RPMI8226 (cell line): ENCODE results near the gene CD226.
"Not testable (repeated sequence)": the region's sequence is repeated elsewhere in the genome, so short reads cannot be mapped to it uniquely, and the experiment has no call there.

Experiments used
- DNase-seq: peaks from one replicate; pipeline ENCODE4 v3.0.0-alpha.2; 2015

Gene CD226

DNA sequence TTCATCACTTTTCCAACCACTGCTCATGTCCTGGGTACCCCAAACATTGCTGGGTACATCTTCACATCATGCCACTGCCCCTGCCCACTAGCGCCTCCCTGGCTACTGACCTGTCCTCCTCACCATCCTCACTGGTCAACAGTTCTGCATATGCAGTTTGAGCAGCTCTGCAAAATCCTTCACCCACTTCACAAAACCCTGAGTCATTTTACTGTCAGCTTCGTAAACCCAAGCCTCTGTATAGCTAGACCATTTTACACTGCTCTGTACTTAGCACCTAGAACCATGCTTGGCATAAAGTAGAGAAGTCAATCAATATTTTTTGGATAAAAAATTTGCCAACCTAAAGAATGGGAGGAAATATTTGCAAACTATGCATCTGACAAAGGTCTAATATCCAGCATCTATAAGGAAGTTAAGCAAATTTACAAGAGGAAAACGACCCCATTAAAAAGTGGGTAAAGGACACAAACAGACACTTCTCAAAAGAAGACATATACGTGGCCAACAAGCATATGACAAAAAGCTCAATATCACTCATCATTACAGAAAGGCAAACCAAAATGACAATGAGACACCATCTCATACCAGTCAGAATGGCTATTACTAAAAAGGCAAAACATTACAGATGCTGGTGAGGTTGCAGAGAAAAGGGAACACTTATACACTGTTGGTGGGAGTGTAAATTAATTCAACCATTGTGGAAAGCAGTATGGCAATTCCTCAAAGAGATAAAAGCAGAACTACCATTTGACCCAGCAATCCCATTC is 48.3 kb downstream of the CD226 start:
- DNase-seq = not testable (repeated sequence)

DNA sequence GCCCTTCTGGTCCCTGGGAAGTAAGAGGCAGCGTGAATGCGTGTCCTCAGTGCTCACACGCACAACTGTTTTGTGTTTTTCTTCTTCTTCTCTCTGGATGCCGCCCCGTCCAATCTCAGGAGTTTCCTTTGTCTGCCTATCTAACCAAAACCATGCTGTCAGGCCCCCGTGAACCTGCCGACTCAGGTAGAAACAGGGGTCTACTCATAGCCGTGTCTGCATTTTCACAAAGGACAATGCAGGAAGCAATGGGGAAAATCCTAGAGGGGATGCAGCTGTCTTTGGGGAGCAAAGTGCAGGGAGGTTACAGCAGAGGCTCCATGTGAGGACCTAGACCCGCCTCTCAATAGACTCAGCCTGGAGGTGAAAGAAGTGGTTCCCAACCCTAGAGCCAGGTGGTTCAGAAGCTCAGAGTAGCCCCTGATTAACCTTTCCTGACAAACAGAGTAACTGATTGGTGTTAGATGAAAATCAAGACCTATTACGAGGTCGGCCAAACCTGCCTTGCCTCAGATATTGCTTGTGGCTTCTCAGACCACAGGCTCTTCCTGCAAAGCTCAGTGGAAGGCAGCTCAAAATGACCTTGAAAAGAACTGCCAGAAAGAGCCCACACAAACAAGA is 49.3 kb downstream of the CD226 start:
- no peak for DNase-seq

DNA sequence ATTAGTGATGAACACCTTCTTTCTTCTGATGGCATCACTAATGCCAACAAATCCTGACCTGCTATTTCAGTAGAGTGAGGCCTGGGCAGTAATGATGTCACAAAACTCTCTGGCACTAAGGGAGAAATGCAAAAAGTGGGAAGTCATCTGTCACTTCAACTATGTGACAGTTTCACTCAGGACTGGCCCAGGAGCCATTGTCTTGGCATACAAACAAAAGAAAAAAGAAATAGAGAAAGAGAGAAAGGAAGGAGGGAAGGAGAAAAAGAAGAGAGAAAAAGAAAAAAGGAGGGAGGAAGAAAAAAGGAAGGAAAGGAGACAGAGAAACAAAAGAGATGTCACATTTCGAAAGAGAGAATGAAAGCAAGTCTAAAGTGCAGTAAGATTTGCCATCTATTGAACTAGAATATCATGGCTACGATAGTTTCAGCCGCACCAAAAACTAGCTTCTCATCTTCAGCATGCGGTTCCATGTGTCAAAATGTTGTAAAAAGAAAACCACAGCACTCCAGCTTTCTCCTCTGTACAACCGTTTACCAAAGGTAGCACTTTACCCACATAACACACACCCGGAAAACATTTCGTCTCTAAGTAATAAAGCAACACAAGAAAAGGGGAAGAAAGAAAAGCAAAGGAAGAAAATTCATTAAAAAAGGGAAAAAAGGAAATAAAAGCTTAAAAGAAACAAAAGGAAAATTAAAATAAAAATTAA is 50.1 kb downstream of the CD226 start:
- DNase-seq = no peak

DNA sequence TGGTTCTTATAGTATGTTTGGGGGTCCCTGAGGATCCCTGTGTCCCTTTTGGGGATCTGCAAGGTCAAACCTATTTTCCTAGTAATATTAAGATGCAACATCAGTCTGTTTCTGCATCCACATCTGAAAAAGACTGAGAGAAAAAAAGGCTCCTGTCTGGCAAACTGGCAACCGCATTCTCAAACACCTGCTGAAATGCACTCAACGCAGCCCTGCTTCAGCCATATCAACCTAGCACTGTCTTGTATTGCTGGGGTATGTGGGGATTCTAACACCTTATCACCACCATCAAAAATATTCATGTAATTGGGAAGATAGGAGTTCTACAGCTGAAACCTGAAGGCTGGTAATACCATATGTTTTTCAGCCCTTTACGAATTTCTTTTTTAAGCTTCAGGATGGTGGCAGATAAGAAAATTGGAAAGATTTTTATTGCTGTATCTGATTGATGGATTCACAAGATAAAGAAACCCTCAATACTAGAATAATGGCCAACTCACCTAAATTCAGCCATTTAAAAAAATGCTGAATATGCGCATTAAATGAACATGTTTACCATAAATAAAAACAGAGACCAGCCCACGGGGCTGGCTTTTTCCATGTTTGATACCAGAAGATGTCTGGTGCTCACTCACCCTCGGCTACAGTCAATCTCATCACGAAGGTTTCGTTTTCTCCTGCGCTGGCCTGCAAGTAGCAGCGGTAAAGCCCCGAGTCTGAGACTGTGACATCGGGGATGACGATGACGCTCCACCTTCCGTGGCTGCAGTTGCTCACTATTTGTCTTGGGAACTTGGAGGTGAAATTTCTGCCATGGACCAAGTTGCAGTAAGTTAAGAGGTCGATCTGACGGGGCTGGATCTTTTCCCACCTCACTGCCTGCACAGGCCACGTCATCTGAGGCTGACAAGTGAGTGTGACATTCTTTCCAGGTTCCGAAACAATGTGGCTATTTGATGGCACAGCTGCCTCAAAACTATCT is 52.3 kb downstream of the CD226 start:
- no peak for DNase-seq

DNA sequence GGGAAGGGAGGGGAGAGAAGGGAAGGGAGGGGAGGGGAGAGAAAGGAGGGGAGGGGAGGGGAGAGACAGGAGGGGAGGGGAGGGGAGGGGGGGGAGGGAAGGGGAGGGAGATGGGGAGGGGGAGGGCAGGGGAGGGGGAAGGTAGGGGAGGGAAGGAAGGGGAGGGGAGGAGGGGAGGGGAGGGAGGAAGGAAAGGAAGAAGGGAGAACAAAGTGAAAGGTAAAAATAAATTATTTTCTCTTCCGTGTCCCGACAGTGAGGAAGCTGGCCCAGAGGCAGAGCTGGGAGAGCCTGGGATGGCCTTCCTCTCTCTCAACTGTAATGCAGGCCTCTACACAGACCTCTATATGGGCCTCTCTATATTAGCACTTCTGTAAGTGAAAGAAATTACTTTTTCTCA is 53.2 kb downstream of the CD226 start:
- DNase-seq = no peak

DNA sequence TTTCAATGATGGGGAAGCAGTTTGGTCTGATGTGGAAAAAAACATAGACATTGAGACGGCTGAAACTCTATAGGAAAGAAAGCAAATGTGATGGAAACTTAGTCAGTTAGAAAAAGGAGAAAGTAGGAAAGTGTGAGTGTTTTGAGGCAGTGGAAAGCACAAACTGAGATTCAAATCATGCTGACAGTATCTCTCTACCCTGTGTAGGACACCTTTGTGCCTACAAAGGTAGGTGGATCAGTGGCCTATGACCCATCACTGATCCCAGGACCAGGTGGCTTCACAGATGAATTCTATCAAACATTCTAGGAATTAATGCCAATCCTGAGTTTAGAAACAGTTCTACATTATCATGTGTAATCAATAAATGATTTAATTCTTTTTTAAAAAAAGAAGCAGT is 57.1 kb downstream of the CD226 start:
- no peak for DNase-seq

DNA sequence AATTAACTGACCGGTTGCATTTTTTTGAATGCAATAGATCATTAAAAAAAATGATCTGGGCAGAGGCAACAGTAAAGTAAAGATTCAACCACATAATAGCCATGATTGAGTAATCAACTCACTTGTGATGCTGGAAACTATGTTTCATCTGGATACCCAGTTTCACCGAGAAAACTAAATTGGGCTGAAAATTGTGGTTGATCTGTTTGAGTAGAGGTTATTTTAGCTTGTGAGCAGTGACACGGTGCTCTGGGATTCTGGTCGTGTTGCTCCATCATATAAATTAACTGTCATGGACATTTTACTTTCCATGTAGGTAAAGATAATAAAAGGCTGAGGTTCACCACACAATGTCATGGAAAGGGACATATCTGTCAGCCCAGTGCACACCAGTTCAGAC is 58.7 kb downstream of the CD226 start:
- DNase-seq = no peak

DNA sequence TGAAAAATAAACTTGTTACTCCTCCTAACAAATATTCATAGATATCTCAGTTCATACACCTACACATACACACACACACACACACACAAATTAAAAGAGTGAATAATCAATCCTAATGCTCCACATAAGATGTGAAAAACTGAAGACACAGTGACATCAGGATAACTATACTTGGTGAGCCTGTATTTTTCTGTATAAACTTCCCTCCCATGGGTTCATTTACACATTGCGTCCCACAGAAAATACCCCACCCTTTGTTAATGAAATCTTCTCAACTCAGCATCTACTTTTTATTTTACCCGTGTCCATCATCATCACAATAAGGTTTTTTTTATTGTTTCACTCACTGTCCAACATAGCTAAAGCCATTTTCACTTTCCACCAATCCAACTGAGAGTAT is 60.4 kb downstream of the CD226 start:
- no peak for DNase-seq

DNA sequence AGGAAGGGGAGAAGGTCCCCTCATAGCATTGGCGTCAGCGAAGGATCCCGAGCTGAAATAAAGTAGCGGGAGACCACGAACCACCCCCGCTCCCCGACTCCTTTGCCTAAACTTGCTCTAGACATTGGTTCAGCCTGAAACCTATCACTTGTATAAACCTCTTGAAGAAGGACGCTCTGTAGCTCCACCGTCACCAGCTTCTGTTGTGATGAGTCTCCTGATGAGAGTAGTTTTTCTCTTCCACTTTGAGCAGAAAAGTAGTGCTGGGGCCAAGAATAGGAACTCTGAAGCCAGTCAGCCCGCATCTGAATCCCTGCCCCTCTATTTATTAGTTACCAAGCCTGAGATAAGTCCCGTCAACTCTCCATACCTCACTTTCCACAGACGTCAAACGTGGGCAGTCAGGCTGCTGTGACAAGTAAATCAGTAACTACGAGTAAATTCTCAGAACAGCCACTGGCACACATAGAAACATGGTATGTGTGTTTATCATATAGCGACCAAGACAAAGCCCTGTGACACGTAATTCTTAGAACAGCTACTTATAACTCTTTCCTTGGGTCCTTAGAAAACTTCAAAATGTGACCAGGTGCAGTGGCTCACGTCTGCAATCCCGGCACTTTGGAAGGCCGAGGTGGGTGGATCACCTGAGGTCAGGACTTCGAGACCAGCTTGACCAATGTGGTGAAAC is 61.7 kb downstream of the CD226 start:
- DNase-seq = no peak

DNA sequence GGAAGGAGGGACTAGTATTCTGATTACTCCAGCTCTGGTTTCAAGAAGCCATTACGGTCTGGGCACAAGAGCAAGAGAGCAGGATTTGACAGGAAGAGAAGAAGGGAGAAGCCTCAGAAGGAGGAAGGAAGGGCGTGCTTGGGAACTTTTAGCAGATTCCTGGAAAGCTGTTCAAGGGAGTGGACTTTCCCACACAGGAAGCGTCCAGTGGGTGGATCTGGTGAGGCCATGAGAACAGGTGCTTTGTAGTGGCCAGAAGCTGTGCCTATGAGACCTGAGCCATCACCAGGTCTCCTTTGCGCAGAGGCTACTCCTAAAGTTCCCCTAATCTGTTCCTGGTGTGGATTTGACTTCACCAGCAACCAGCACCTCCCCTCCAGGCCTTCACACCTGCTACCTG is 62.3 kb downstream of the CD226 start:
- DNase-seq = no peak

DNA sequence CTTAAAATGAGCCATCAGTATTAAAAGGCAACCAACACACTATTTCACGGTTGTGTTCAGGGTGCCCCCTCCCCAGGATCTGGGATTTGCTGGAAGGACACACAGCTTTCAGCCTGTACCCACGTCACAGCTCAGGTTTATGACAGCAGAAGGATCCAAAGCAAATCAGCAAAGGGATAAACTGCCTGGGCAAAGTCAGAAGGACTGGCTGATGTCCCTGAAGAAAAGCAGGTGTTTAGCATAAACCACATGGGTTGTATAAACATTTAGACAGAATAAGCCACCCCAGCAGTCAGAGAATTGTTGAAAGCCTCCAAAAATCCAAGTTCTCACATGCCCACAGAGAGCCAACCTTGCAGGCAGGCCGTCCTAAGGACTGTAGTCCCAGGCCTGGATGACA is 63.9 kb downstream of the CD226 start:
- DNase-seq = no peak

DNA sequence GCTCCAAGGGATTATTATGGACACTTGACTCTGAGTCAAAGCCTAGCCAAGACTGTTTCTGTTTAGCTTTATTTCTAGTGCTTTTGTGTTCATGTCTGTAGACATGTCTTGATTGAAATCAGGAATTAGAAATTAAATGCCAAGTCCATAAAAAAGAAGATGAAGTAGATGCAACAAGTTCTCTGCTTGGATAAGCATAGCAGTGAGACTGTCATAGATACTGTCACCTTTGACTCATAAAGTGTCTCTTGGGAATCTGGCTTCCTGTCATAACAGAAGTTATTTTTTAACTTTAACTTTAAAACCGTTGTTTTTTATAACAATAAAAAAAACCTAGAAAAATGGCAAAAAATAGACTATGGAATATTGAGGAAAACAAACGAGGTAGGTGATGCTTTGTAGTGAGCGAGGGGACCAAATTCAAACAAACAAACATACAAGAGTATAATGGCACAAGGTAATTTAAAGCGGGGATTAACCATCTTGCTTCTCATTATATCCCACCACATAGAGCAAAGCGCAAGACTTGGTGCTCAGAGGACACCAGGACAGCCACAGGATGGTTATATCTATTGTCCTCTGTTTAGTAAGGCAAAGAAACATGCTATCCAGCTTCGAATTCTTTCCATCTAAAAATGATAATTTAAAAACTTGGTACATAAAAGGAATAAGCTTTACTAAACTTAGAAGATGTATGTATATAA is 64.6 kb downstream of the CD226 start:
- DNase-seq = no peak

DNA sequence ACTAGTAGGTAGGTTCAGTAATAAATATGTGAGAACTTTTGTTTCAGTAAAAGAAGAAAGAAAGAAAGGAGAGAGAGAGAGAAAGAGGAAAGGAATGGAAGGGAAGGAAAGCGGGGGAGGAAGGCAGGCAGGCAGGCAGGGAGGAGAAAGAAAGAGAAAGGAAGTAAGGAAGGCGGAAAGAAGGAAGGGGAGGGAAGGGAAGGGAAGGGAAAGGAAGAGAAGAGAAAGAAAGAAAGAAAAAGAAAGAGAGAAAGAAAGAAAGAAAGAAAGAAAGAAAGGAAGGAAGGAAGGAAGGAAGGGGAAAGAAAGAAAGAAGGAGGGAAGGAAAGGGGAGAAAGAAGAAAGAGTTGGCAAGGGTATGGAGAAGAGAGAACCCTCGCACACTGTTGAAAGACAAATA is 67.6 kb downstream of the CD226 start:
- DNase-seq = no peak

DNA sequence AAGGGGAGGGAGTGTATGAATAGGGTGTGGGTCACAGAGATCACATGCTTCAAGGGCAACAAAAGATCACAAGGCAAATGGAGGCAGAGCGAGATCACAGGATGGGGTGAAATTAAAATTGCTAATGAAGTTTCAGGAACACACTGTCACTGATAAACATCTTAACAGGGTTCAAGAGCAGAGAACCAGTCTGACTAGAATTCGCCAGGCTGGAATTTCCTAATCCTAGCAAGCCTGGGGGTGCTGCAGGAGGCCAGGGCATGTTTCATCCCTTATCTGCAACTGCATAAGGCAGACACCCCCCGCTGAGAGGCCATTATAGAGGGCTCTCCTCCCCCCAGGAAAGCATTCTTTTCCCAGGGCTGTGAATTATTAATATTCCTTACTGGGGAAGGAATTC is 68.6 kb downstream of the CD226 start:
- DNase-seq = not testable (repeated sequence)

DNA sequence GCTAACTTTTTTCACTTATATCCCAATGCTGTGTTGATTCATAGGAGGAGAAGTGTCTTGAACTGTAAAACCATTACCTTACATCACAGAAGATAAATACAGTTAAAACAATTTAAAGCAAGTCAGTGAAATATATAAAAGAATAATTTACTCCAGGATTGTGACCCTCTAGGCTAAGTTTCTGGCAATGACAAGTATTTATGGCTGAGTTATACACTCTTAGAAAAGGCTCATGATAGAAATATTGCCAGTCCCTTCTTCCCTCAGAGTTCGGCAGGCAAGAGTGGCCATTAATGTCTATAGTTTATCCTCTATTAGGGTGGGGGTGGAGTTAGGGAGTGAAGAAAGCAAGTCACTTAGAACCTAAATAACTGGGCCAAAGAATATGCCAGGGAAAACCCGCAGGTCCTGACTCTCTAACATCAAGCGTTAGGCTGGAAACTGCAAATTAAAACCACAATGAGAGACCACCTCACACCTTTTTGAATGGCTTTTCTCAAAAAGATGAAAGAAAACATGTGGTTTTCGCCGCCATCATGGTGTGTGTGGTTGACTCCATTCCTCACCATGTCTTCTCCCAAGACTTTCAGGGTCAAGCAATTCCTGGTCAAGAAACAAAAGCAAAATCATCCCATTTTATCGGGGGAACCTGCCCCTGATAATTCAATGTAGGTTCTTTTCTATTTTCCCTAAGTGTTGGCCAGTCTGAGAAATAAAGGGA is 69.3 kb downstream of the CD226 start:
- DNase-seq = no peak

DNA sequence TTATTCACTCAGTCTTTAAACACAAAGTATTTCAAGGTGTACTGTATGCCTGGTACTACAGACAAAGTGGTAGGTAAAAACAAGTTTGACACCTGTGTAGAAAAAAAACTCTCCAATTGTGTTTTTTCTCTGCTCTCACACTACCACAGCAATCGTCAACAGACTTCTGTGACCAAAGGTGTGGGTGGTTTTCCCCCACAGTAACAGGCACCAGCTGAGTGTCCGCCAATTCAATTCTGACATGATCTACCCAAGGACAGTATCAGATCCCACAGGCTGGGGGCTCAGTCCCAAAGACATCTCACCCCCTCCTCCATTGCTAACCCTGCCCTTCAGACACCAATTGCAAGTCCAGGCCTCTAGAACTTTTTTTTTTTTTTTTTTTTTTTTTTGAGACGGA is 71.2 kb downstream of the CD226 start:
- DNase-seq = no peak

DNA sequence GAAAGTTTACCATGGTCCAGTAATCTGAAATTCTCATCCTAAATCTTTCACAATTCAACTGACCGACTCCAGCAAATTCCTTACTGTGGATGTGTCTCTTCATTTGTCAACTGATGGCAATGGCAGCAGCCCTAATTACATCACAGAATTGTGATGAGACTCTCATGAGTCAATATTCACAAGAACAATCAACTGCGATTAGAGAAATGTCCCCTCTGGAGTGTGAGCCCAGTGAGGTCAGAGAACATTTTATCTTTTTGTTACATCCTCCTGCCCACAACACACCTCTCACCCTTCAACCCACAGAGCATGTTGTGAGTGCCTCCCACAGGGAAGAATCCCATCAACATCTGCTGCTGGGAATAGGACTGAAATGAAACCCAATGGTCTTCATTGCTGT is 73.6 kb downstream of the CD226 start:
- DNase-seq = no peak

DNA sequence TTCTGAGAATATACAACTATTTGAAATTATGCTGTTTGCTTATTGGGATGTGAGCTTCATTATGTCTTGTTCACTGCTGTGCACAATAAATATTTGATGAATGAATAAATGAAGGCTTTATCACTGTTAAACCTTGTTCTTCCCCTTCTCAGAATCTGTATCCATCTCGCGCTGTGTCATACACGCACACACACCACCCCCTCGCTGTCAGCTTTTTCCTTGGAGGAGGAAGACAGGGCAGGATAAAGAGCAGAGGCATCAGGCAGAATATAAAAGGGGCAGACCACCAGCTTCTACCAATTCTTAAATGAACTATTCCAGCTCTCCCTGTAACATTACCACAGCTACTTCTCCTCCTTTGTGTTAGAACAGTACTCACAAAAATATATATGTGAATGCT is 75.0 kb downstream of the CD226 start:
- DNase-seq = no peak

DNA sequence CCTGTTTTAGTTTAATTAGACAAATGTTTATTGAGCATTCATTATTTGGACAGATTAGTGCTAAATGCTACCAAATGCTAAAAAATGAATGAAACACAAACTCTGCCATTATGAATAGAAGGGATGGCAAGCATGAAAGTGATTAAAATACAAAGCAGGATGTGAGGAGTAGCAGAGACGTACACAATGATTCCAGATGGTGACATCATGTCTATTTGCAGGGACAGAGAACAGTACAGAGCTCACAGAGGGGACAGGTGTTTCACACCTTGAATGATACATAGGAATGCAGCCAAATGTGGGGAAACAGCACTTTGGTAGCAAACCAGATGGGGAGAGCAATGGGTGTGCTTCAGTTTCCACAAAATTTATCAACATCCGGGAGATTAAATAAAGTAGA is 76.3 kb downstream of the CD226 start:
- no peak for DNase-seq

DNA sequence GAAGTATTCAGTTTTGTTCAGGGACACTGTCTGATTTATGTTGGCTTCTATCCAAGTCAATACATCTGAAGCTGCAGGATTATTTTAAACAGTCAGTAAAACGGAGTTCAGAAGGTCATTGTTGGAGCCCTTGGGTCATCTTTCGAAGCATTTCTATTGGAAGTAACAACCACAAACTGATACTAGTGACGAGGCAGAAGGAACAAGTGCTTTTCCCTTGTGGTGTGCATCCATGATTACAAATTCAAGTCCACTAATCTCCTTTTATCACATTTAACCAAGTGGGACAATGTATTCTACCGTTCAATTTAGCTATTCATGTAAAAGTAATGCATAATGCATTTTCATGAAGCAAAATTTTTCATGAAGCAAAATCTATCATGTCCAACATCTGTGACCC is 76.9 kb downstream of the CD226 start:
- DNase-seq = no peak

DNA sequence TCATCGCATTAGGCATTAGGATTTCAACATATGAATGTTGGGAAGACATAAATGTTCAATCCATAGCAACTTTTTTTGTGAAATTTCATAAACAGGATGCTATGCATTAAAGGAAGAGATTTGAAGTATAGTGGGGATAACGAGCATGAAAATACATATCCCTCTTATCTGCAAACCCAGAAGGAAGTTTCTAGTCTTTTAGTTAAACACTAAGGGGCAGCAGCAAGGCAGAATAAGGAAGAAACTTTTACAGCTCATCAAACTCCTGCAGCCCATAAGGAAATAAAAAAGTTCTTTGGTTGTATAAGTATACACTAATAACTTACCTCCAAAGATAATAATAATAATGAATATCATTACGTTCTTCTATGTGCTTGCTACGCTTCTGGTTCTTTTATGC is 81.5 kb downstream of the CD226 start:
- no peak for DNase-seq
